Vagina (tissue), 2 donors: Measurements from ENCODE around the gene AHNAK2. TPM values are rescaled to one million over a fixed set of nuclear protein-coding genes. Genes with fewer than 3 reads are reported as not detected.
"Not testable (repeated sequence)": the region's sequence is repeated elsewhere in the genome, so short reads cannot be mapped to it uniquely, and the experiment has no call there.

ENCODE experiments used
- DNase-seq, 2 donors: peaks; one replicate each; pipeline ENCODE4 v3.0.0-alpha.2; 2017; ENCODE audit errors: extremely low spot score in 2 of 2
- H3K27ac ChIP-seq: fragments of 200-600 bp; sonication (generic); one replicate; pipeline ENCODE4 v1.5.1; 2019
- H3K27me3 ChIP-seq: fragments of 200-600 bp; sonication (generic); one replicate; pipeline ENCODE4 v1.5.1; 2019
- H3K36me3 ChIP-seq, 2 donors: fragments of 200-600 bp; sonication (generic); one replicate each; pipeline ENCODE4 v1.5.1; 2017 to 2019
- H3K4me1 ChIP-seq: fragments of 200-600 bp; sonication (generic); one replicate; pipeline ENCODE4 v1.5.1; 2019
- H3K4me3 ChIP-seq, 2 donors: fragments of 200-600 bp; sonication (generic); 1 replicate in 1 of 2; 2 replicates in 1 of 2; pipeline ENCODE4 v1.5.1; 2016 to 2019
- H3K9me3 ChIP-seq: fragments of 200-600 bp; sonication (generic); one replicate; pipeline ENCODE4 v1.5.1; 2019
- POLR2A ChIP-seq, 2 donors: fragments of 450-650 bp; IDR thresholded peaks; one replicate each; pipeline ENCODE4 v1.6.1; 2017; ENCODE audit warnings: antibody characterized with exemption in 2 of 2, mild to moderate bottlenecking in 2 of 2, moderate library complexity in 2 of 2
- POLR2AphosphoS5 ChIP-seq, 2 donors: sonication (generic); formaldehyde crosslinking; IDR thresholded peaks; one replicate each; pipeline ENCODE4 v1.9.0; 2017; ENCODE audit warnings: antibody characterized with exemption in 2 of 2, mild to moderate bottlenecking in 2 of 2, low read depth in 1 of 2; ENCODE audit not compliant: insufficient read depth in 1 of 2
- intact Hi-C: fragments of 100-400 bp; cut with DNase I; formaldehyde crosslinking; loops from one replicate; pipeline ENCODE4 v1.15.1; 2023
- total RNA-seq: library from RNA; depleted of rRNA; stranded (reverse); fragments of >200 nt; gene quantifications from one replicate; pipeline ENCODE4 v1.2.3, GENCODE V29; 2016
- TF ChIP-seq, protein P1 (sequence below), 3 experiments: fragments of 450-650 bp in 2 of 3; fragments of 200-600 bp in 1 of 3; sonication (generic) in 1 of 3; IDR thresholded peaks; one replicate each; pipeline ENCODE4 v1.5.1; 2017 to 2019; ENCODE audit warnings: antibody characterized with exemption in 3 of 3, mild to moderate bottlenecking in 2 of 3, moderate library complexity in 2 of 3

Gene AHNAK2
- 180 TPM for total RNA-seq

DNA sequence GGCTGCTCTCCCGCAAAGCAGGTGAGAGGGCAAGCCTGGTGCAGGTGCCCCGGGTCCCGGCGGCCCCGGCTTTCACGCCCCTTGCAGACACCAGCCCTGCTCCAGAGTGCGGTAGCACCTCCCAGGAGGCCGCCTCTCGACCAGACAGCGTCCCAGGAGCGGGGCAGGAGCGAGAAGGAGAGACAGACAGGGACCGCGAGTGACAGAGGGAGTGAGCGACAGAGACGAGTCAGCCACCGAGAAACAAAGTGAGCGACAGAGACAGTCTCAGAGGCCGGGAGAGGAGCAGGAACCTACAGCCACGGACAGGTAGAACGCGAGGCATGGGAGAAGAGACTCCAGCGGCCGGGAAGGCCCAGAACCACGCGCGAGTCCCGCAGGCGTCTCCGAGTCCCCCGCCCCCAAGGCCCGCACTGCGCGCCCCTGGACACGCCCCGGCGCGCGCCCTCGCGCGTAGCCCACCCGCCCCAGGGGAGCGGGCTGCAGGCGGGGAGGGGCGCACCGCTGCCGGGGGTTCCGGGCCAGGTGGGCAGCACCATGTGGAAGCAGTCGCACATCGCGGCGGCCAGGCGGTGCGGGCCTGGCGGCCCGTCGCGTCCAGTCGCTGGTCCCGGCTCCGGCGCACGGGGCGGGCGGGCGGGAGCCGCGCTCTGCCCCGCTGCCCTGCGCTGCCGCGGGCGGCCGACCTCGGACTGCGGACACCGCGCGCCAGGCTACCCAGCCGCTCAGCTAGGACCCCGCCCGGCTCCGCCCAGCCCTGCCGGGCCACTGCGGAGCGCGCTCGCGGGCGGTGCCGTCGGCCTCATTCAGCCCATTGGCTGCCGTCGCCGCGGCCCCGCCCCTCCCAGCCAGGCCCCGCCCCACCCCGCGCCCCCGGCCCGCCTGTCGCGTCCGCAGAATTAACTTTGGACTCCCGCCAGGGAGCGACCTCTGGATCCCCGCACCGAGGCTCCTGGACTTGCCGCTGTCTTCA, at the start of gene AHNAK2:
Gene AHNAK2, minus strand, starts transcription at position 694 of the 973 bp plus-strand sequence. Its CDS starts 137 bp downstream, at position 557.
- peak in 1 of 2 donors; percentile 22 for TF ChIP-seq POLR2A (IDR thresholded peaks at IDR 0.05)
- TF ChIP-seq, protein P1, sequence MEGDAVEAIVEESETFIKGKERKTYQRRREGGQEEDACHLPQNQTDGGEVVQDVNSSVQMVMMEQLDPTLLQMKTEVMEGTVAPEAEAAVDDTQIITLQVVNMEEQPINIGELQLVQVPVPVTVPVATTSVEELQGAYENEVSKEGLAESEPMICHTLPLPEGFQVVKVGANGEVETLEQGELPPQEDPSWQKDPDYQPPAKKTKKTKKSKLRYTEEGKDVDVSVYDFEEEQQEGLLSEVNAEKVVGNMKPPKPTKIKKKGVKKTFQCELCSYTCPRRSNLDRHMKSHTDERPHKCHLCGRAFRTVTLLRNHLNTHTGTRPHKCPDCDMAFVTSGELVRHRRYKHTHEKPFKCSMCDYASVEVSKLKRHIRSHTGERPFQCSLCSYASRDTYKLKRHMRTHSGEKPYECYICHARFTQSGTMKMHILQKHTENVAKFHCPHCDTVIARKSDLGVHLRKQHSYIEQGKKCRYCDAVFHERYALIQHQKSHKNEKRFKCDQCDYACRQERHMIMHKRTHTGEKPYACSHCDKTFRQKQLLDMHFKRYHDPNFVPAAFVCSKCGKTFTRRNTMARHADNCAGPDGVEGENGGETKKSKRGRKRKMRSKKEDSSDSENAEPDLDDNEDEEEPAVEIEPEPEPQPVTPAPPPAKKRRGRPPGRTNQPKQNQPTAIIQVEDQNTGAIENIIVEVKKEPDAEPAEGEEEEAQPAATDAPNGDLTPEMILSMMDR (IDR thresholded peaks at IDR 0.05) = no peak
- no peak for DNase-seq
- no peaks in the 10 kb centered on the region for H3K9me3 ChIP-seq
- peak within 1 kb of the TSS; percentile 10 for H3K27ac ChIP-seq
- intact Hi-C loops = loop anchor here (5.0 kb wide), 1 partner anchor 64 kb away; no protein-coding TSS in a partner anchor
- H3K4me1 ChIP-seq = peaks cover 55% of the 10 kb centered on the region
- H3K36me3 ChIP-seq = no peaks in the 10 kb centered on the region
- H3K4me3 ChIP-seq = peak within 1 kb of the TSS; percentile 48 to 82
- no peaks in the 10 kb centered on the region for H3K27me3 ChIP-seq

DNA sequence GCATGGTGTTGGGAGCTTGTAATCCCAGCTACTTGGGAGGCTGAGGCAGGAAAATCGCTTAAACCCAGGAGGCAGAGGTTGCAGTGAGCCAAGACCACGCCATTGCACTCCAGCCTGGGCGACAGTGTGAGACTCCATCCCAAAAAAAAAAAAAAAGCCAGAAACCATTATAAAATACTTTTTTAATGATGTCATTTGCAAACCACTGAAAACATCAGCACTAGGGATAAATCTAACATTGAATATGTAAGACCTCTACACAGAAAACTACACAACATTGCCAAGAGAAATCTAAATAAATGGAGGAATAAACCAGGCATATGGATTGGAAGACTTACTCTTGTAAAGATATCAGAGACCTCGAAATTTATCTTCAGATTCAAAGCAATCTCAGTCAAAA, 49.5 kb upstream of the AHNAK2 start:
- intact Hi-C loops, H3K27ac ChIP-seq, H3K4me3 ChIP-seq, H3K4me1 ChIP-seq, H3K36me3 ChIP-seq, H3K9me3 ChIP-seq, DNase-seq, H3K27me3 ChIP-seq: not testable (repeated sequence)

DNA sequence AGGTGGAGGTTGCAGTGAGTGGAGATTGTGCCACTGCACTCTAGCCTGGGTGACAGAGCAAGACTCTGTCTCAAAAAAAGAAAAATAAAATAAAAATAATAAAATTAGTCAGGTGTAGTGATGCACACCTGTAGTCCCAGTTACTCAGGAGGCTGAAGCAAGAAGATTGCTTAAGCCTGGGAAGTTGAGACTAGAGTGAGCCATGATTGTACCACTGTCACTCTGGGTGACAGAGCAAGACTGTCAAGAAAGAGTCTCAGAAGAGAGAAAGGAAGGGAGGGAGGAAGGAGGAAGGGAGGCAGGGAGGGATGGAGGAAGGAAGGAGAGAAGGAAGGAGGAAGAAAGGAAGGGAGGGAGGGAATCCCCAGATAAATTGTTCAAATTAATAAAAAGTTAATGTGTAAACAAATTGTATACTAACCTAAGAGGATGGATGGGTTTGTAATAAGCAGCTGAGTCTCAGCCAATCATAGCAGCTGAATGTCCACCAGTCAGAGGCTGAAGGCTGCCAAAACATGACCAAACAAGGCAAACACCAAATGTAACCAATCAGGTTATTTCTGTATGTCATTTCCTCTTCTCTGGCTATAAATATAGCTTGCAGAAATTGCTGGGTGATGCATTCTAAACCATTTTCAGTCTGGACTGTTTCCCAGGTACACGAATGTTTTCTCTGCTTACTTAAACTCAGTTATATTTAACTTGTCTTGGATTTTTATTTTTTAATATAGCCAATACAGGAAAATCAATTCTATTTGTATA, 48.8 kb upstream of the AHNAK2 start:
- intact Hi-C loops = no loop called here
- H3K4me3 ChIP-seq = no peak overlapping the region
- H3K27me3 ChIP-seq = no peaks in the 10 kb centered on the region
- H3K4me1 ChIP-seq = peaks cover 14% of the 10 kb centered on the region
- H3K9me3 ChIP-seq = no peaks in the 10 kb centered on the region
- no peak overlapping the region for H3K27ac ChIP-seq
- DNase-seq = no peak
- H3K36me3 ChIP-seq = no peaks in the 10 kb centered on the region
- TF ChIP-seq, protein P1 (IDR thresholded peaks at IDR 0.05) = no peak
- TF ChIP-seq POLR2AphosphoS5 (IDR thresholded peaks at IDR 0.05; ENCODE audit: insufficient read depth in 1 of 2, low read depth in 1 of 2) (no peak), POLR2A (IDR thresholded peaks at IDR 0.05) (no peak)

DNA sequence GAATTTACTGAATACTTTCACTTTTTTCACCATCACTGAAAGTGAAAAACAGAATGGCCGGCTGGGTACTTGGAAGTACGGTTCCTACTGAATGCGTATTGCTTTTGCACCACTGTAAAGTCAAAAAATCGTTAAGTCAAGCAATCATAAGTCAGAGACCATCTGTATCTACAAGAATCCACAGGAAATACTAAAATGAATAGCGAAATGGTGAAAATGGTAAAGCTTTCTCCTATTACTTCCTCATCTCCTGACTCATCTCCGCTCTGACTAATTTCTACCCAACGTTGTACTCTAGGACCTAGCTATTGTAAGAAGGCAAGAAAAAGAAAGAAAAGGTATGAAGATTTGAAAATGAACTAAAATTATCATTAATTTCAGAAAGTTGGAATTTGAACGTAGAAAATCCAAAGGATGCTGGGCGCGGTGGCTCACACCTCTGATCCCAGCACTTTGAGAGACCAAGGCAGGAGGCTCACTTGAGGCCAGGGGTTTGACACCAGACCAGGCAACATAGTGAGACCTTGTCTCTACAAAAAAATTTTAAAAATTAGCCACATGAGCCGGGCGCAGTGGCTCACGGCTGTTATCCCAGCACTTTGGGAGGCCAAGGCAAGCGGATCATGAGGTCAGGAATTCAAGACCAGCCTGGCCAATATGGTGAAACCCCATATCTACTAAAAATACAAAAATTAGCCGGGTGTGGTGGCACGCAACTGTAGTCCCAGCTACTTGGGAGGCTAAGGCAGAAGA, 48.0 kb upstream of the AHNAK2 start:
- TF ChIP-seq POLR2AphosphoS5 (IDR thresholded peaks at IDR 0.05; ENCODE audit: insufficient read depth in 1 of 2, low read depth in 1 of 2) = no peak
- TF ChIP-seq, protein P1 (IDR thresholded peaks at IDR 0.05) = no peak
- no peak for TF ChIP-seq POLR2A (IDR thresholded peaks at IDR 0.05)
- intact Hi-C loops = no loop called here
- Histone ChIP-seq H3K27me3 (no peaks in the 10 kb centered on the region), H3K27ac (no peak overlapping the region), H3K4me1 (peaks cover 20% of the 10 kb centered on the region), H3K4me3 (no peak overlapping the region), H3K36me3 (no peaks in the 10 kb centered on the region), H3K9me3 (no peaks in the 10 kb centered on the region)
- DNase-seq = no peak

DNA sequence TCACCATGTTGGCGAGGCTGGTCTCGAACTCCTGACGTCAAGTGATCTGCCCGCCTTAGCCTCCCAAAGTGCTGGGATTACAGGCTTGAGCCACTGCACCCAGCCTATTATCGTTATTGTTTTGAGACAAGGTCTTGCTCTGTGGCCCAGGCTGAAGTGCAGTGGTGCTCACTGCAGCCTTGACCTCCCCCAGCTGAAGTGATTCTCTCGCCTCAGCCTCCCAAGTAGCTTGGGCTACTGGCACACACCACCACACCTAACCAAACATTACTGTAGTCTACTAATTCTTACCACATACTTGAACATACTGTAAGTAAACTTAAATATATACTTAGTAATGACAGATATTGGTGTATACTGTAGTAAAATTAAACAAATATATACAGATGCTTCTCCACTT, 47.3 kb upstream of the AHNAK2 start:
- Histone ChIP-seq H3K36me3 (no peaks in the 10 kb centered on the region), H3K27me3 (no peaks in the 10 kb centered on the region), H3K4me1 (peaks cover 20% of the 10 kb centered on the region), H3K27ac (no peak overlapping the region), H3K9me3 (no peaks in the 10 kb centered on the region), H3K4me3 (no peak overlapping the region)
- intact Hi-C loops = no loop called here
- TF ChIP-seq, protein P1 (IDR thresholded peaks at IDR 0.05) = no peak
- no peak for TF ChIP-seq POLR2AphosphoS5 (IDR thresholded peaks at IDR 0.05; ENCODE audit: insufficient read depth in 1 of 2, low read depth in 1 of 2)
- no peak for DNase-seq
